ENCODE measurements around the gene TTYH3.

- TF ChIP-seq CTCF (IDR thresholded peaks at IDR 0.05) = no peak
- TF ChIP-seq POLR2A (IDR thresholded peaks at IDR 0.05) = no peak
- TF ChIP-seq POLR2AphosphoS5 (IDR thresholded peaks at IDR 0.05) = no peak
Observed at GRCh38 chr7:2686101-2686500, 54.3 kb downstream of the TTYH3 start.

All from suprapubic skin (tissue), 4 donors.